ENCODE measurements around the gene BCOR. TPM values are rescaled to one million over a fixed set of nuclear protein-coding genes. Genes with fewer than 3 reads are reported as not detected.

The BCOR gene
- total and polyA plus RNA-seq, 2 of the 4 experiments (the other 2 are of a cell fraction): 7.5 to 9.0 TPM

DNA sequence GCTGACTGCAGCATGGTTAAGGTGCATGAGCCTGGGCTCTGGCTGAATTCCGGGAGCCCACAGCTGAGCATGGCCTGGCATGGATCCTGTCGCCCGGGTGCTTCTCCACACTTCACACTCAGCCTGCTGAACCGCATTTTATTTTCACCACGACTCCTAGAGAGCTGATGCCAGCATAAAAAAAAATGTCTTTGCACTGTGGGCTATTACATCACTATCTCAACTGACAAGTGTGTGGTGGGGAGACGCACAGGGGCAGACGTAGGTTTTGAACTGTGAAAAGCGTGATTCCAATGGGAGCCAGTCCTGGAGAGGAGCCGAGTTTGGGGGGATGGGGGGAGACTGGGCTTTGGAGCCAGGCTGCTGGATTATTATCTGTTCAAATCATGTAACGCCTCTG, 36.8 kb downstream of the BCOR start:
- H4K91ac ChIP-seq (ENCODE audit: insufficient read depth, low read depth, low read length): no peak overlapping the region
- dilution Hi-C loops (cut with HindIII; ENCODE audit: low sequenced_read_pairs, unreplicated experiment) (no loop called here), intact Hi-C loops (cut with micrococcal nuclease) (no loop called here), in situ Hi-C loops (cut with MboI; ENCODE audit: low sequenced_read_pairs) (no loop called here)
- 100% methylated on average over 1 of the region's 10 CpGs; no CpG with 5 or more reads in 1 of the 2 experiments for WGBS, 2 experiments (ENCODE audit: extremely low coverage in 2 of 2, insufficient read length in 1 of 2)
- no peak overlapping the region for H3K4ac ChIP-seq (ENCODE audit: low read depth, low read length)
- no peak overlapping the region for H3K56ac ChIP-seq (ENCODE audit: extremely low read depth, insufficient read depth, low read length)
- H4K5ac ChIP-seq (ENCODE audit: low read depth, low read length): no peak overlapping the region
- no peak overlapping the region for H3K18ac ChIP-seq (ENCODE audit: low read depth, low read length)
- H2BK15ac ChIP-seq (ENCODE audit: low read depth, low read length): no peak overlapping the region
- H3K79me1 ChIP-seq (ENCODE audit: low read depth in 1 of 2, low read length in 2 of 2): peaks cover 0 to 2% of the 10 kb centered on the region in 2 experiments; a peak in 1 of 4 replicates
- peaks cover 4% of the 10 kb centered on the region; the same call in 1 of the 2 replicates for H4K20me1 ChIP-seq (ENCODE audit: insufficient read depth, low read length)
- DNase-seq: no peak
- H3K4me1 ChIP-seq (ENCODE audit: control insufficient read depth, insufficient read depth, low read length): no peaks in the 10 kb centered on the region
- POLR2A ChIA-PET (ENCODE audit: unreplicated experiment): no interaction called here
- H3K9ac ChIP-seq (ENCODE audit: low read depth, low read length): no peak overlapping the region
- H3K36me3 ChIP-seq (ENCODE audit: control insufficient read depth, insufficient read depth, low read length): peaks cover 34% of the 10 kb centered on the region
- H2AK5ac ChIP-seq (ENCODE audit: low read depth, low read length): no peak overlapping the region
- no peak overlapping the region for H2BK120ac ChIP-seq (ENCODE audit: low read depth, low read length)
- H3K27ac ChIP-seq (ENCODE audit: insufficient read depth, low read length): no peak overlapping the region
- no peak overlapping the region for H3K4me3 ChIP-seq (ENCODE audit: insufficient read depth, low read depth, low read length)
- H2BK20ac ChIP-seq (ENCODE audit: low read depth, low read length): no peak overlapping the region
- CTCF ChIA-PET: no interaction called here
- no peaks in the 10 kb centered on the region for H3K9me3 ChIP-seq (ENCODE audit: control insufficient read depth, insufficient read depth, low read length)
- ATAC-seq (ENCODE audit: low read depth): no peak
- H2BK5ac ChIP-seq (ENCODE audit: low read depth, low read length, poor library complexity, severe bottlenecking): no peak overlapping the region
- no peak overlapping the region for H3K14ac ChIP-seq (replicated peaks; ENCODE audit: low read depth, low read length)
- no peak overlapping the region for H3K23ac ChIP-seq (ENCODE audit: low read depth, low read length)
- no peak overlapping the region for H2AFZ ChIP-seq (replicated peaks; ENCODE audit: low read length, poor library complexity)
- no peak overlapping the region for H4K8ac ChIP-seq (ENCODE audit: low read depth in 2 of 2, low read length in 2 of 2)
- 0 out of 2 replicates have a peak, but pooled peaks cover 4% of the 10 kb centered on the region for H3K9me1 ChIP-seq (ENCODE audit: insufficient read depth, low read length)
- H2AK9ac ChIP-seq (replicated peaks; ENCODE audit: low read depth, low read length, poor library complexity): no peak overlapping the region
- BruUV-seq (replicated peaks): no TSS peak
- TF ChIP-seq BHLHE40 (IDR thresholded peaks at IDR 0.05; ENCODE audit: low read depth, low read length): no peak
- TF ChIP-seq FOS (IDR thresholded peaks at IDR 0.05; ENCODE audit: low read depth, low read length): no peak
- TF ChIP-seq POLR2A (IDR thresholded peaks at IDR 0.05; ENCODE audit: low read depth, low read length): no peak
- no peaks in the 10 kb centered on the region; the same call in 1 of the 2 replicates for H3K27me3 ChIP-seq (ENCODE audit: control insufficient read depth, insufficient read depth, low read length)
- H3K4me2 ChIP-seq (ENCODE audit: low read depth, low read length): no peak overlapping the region
